ENCODE data around the gene CMKLR1. TPM values are rescaled to one million over a fixed set of nuclear protein-coding genes. Genes with fewer than 3 reads are reported as not detected.

Gene CMKLR1
- total and polyA plus RNA-seq, 2 donors (not counting 3 experiments of a cell fraction or from before 2014, with no cell fraction given) = 0.61 TPM; not detected in 1

GRCh38 chr12:108260039-108260438 lies 79.1 kb downstream of the CMKLR1 start:
- ChIA-PET CTCF (no interaction called here), POLR2A (no interaction called here)
- H3K4me3 ChIP-seq (replicated peaks in 1 of 3; ENCODE audit: insufficient read depth in 1 of 3, low read depth in 1 of 3, low read length in 3 of 3) = no peak overlapping the region
- TF ChIP-seq, protein P1, sequence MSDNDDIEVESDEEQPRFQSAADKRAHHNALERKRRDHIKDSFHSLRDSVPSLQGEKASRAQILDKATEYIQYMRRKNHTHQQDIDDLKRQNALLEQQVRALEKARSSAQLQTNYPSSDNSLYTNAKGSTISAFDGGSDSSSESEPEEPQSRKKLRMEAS (IDR thresholded peaks at IDR 0.05; ENCODE audit: insufficient read depth, insufficient read length) = no peak
- TF ChIP-seq POLR2A (IDR thresholded peaks at IDR 0.05; ENCODE audit: low read depth, low read length) (no peak), CTCF (IDR thresholded peaks at IDR 0.05; ENCODE audit: extremely low read depth in 1 of 2, insufficient read depth in 1 of 2, low read depth in 1 of 2, low read length in 2 of 2) (no peak), POLR2AphosphoS5 (IDR thresholded peaks at IDR 0.05; ENCODE audit: insufficient read depth, low read depth, low read length) (no peak), EZH2 (IDR thresholded peaks at IDR 0.05; ENCODE audit: borderline replicate concordance, low read depth, low read length, severe bottlenecking) (no peak), MYC (IDR thresholded peaks at IDR 0.05; ENCODE audit: low read depth, low read length) (no peak), JUN (IDR thresholded peaks at IDR 0.05; ENCODE audit: borderline replicate concordance, insufficient read depth, insufficient read length, low read depth) (no peak), FOS (IDR thresholded peaks at IDR 0.05; ENCODE audit: borderline replicate concordance, insufficient read depth, low read length) (no peak), GATA2 (IDR thresholded peaks at IDR 0.05; ENCODE audit: insufficient read depth, insufficient read length, low read depth, low read length) (no peak)
- no peaks in the 10 kb centered on the region for H3K79me2 ChIP-seq (ENCODE audit: control insufficient read depth, insufficient read depth, low read length)
- no peak overlapping the region for H3K4me2 ChIP-seq (ENCODE audit: insufficient read depth, low read length)
- no peaks in the 10 kb centered on the region for H3K36me3 ChIP-seq (ENCODE audit: control insufficient read depth in 2 of 2, extremely low read depth in 1 of 2, insufficient read depth in 2 of 2, low read length in 2 of 2)
- DNase-seq (ENCODE audit: low read depth, low spot score) (no peak), FAIRE-seq (no peak)
- no peak overlapping the region for H2AFZ ChIP-seq (ENCODE audit: low read depth, low read length)
- H3K4me1 ChIP-seq (ENCODE audit: control insufficient read depth, extremely low read depth, insufficient read depth, low read length) = no peaks in the 10 kb centered on the region
- dilution Hi-C loops (cut with MboI; ENCODE audit: extremely low pct_ligation_motif_present, low sequenced_read_pairs) = no loop called here
- intact Hi-C loops (cut with micrococcal nuclease) = no loop called here
- H3K27ac ChIP-seq (ENCODE audit: insufficient read depth, low read depth, low read length) = no peak overlapping the region
- BruUV-seq (replicated peaks) = no TSS peak
- no peaks in the 10 kb centered on the region for H4K20me1 ChIP-seq (replicated peaks; ENCODE audit: control insufficient read depth, extremely low read depth, insufficient read depth, low read length)
- H3K27me3 ChIP-seq (ENCODE audit: control insufficient read depth in 2 of 2, insufficient read depth in 2 of 2, low read length in 2 of 2) = no peaks in the 10 kb centered on the region
- H3K9me3 ChIP-seq (replicated peaks; ENCODE audit: control insufficient read depth, insufficient read depth, low read length) = no peaks in the 10 kb centered on the region
- H3K9ac ChIP-seq (replicated peaks; ENCODE audit: extremely low read depth, insufficient read depth, low read length) = no peak overlapping the region
- no peaks in the 10 kb centered on the region for H3K9me1 ChIP-seq (replicated peaks; ENCODE audit: control insufficient read depth, extremely low read depth, insufficient read depth, low read length)
